A673 (cell line): ENCODE measurements around the gene EMC1. TPM values are rescaled to one million over a fixed set of nuclear protein-coding genes. Genes with fewer than 3 reads are reported as not detected.

Experiments
- BruUV-seq: library from RNA; stranded (reverse); fragments of 400-500 nt; replicated peaks from 2 replicates; lab custom pipeline; 2021; lab: Mats Ljungman, UMichigan
- CTCF ChIA-PET: fragments of 300-600 bp; sonication (Branson Sonifier 250); formaldehyde crosslinking; loops from one replicate; lab custom pipeline; 2022; ENCODE audit warnings: antibody characterized with exemption; lab: Charles Lee
- POLR2A ChIA-PET: fragments of 300-600 bp; sonication (Branson Sonifier 250); formaldehyde crosslinking; loops from one replicate; lab custom pipeline; 2022; ENCODE audit warnings: antibody characterized with exemption; ENCODE audit not compliant: low non-redundant PET; lab: Charles Lee
- DNase-seq: peaks from one replicate; pipeline ENCODE4 v3.0.0-alpha.2; 2015; ENCODE audit warnings: low spot score
- H3K27ac ChIP-seq: fragments of 200-600 bp; sonication (generic); 2 replicates; pipeline ENCODE4 v1.5.1; 2016; ENCODE audit warnings: mixed run types, low read depth, mild to moderate bottlenecking, mixed read lengths, antibody characterized with exemption, low read length; ENCODE audit not compliant: poor library complexity, severe bottlenecking
- H3K27me3 ChIP-seq: fragments of 200-600 bp; sonication (generic); replicated peaks from 2 replicates; pipeline ENCODE4 v1.6.1; 2017; ENCODE audit warnings: mixed run types, low read depth, mild to moderate bottlenecking, mixed read lengths, antibody characterized with exemption, low read length; ENCODE audit not compliant: insufficient read depth, poor library complexity
- H3K36me3 ChIP-seq: fragments of 200-600 bp; sonication (generic); 2 replicates; pipeline ENCODE4 v1.6.1; 2016; ENCODE audit warnings: mixed run types, mild to moderate bottlenecking, mixed read lengths, antibody characterized with exemption, low read length; ENCODE audit not compliant: insufficient read depth, poor library complexity, severe bottlenecking
- H3K4me1 ChIP-seq: fragments of 200-600 bp; sonication (generic); 2 replicates; pipeline ENCODE4 v1.6.1; 2017; ENCODE audit warnings: mixed run types, mild to moderate bottlenecking, mixed read lengths, antibody characterized with exemption, low read length; ENCODE audit not compliant: insufficient read depth, poor library complexity, severe bottlenecking
- H3K4me3 ChIP-seq: fragments of 200-600 bp; sonication (generic); 2 replicates; pipeline ENCODE4 v1.5.1; 2016; ENCODE audit warnings: low read depth, mixed run types, mild to moderate bottlenecking, mixed read lengths, low read length; ENCODE audit not compliant: poor library complexity, severe bottlenecking
- H3K9me3 ChIP-seq: fragments of 200-600 bp; sonication (generic); 2 replicates; pipeline ENCODE4 v1.6.1; 2016; ENCODE audit warnings: mixed run types, low read depth, mild to moderate bottlenecking, mixed read lengths, antibody characterized with exemption, low read length; ENCODE audit not compliant: poor library complexity, severe bottlenecking
- CTCF ChIP-seq: fragments of 300-800, 200-600 bp; sonication (generic); conservative IDR thresholded peaks from 2 replicates; pipeline ENCODE4 v1.5.1; 2017; ENCODE audit warnings: low read depth, mild to moderate bottlenecking, antibody characterized with exemption, low read length, moderate library complexity, mixed read lengths
- EZH2 ChIP-seq: fragments of 200-600 bp; sonication (generic); IDR thresholded peaks from 2 replicates; pipeline ENCODE4 v1.6.1; 2017; ENCODE audit warnings: borderline replicate concordance, low read depth, mild to moderate bottlenecking, mixed read lengths, antibody characterized with exemption, low read length; ENCODE audit not compliant: poor library complexity, severe bottlenecking
- intact Hi-C: fragments of 100-400 bp; cut with micrococcal nuclease; formaldehyde crosslinking; loops from one replicate; pipeline ENCODE4 v1.10.0; 2022; ENCODE audit not compliant: unreplicated experiment
- total RNA-seq: library from RNA; stranded (reverse); gene quantifications from 2 replicates; pipeline ENCODE4 v1.2.3, GENCODE V29; 2021

Gene EMC1
- total RNA-seq, 1 experiment from 2014 or later, result 84.3 TPM

- TF ChIP-seq EZH2 (no peak), CTCF (no peak)
- Histone ChIP-seq H3K36me3 (no peaks in the 10 kb centered on the region), H3K4me1 (peaks cover 21% of the 10 kb centered on the region), H3K27me3 (no peaks in the 10 kb centered on the region), H3K4me3 (no peak overlapping the region), H3K9me3 (no peaks in the 10 kb centered on the region), H3K27ac (no peak overlapping the region)
- ChIA-PET POLR2A (no interaction called here), CTCF (no interaction called here)
- intact Hi-C loops, result no loop called here
- no peak for DNase-seq
- no TSS peak for BruUV-seq
Observed at GRCh38 chr1:19206947-19207346, 44.4 kb downstream of the EMC1 start.

- CTCF ChIA-PET, result interaction anchor here (0.6 kb wide), 1 partner anchor 14 kb away, joined by 3 read pairs; no protein-coding TSS in a partner anchor
- Histone ChIP-seq H3K27ac (peak overlapping the region; percentile 60), H3K4me3 (no peak overlapping the region), H3K9me3 (no peaks in the 10 kb centered on the region), H3K27me3 (no peaks in the 10 kb centered on the region), H3K36me3 (peaks cover 4% of the 10 kb centered on the region), H3K4me1 (peaks cover 13% of the 10 kb centered on the region)
- no TSS peak for BruUV-seq
- intact Hi-C loops, result no loop called here
- TF ChIP-seq CTCF (no peak), EZH2 (no peak)
- POLR2A ChIA-PET, result no interaction called here
- no peak for DNase-seq
Observed at GRCh38 chr1:19205845-19206244, 45.5 kb downstream of the EMC1 start.

GRCh38 chr1:19205403-19205802 lies 45.9 kb downstream of the EMC1 start:
- peak overlapping the region; percentile 60 for H3K27ac ChIP-seq
- BruUV-seq, result no TSS peak
- DNase-seq, result no peak
- no peak overlapping the region for H3K4me3 ChIP-seq
- H3K9me3 ChIP-seq, result no peaks in the 10 kb centered on the region
- peaks cover 7% of the 10 kb centered on the region for H3K36me3 ChIP-seq
- POLR2A ChIA-PET, result interaction anchor here (0.6 to 1.0 kb wide), 2 partner anchors 12 to 185 kb away, joined by 3 to 6 read pairs; no protein-coding TSS in a partner anchor
- CTCF ChIA-PET, result interaction anchor here (0.6 kb wide), 1 partner anchor 13 kb away, joined by 3 read pairs; no protein-coding TSS in a partner anchor
- H3K4me1 ChIP-seq, result peaks cover 13% of the 10 kb centered on the region
- intact Hi-C loops, result no loop called here
- TF ChIP-seq CTCF (no peak), EZH2 (no peak)
- no peaks in the 10 kb centered on the region for H3K27me3 ChIP-seq
